ENCODE results near the gene CD19.
A peak's percentile ranks its signal among the peaks of the same experiment; 100 is the strongest.
"Not testable (repeated sequence)": the region's sequence is repeated elsewhere in the genome, so short reads cannot be mapped to it uniquely, and the experiment has no call there.

The CD19 gene

GRCh38 chr16:28910086-28911031, 21.4 kb upstream of the CD19 start:
- DNase-seq, result no peak

GRCh38 chr16:28912558-28912957, 19.2 kb upstream of the CD19 start:
- DNase-seq, result no peak

- DNase-seq, result no peak
Observed at GRCh38 chr16:28913946-28914724, 17.6 kb upstream of the CD19 start.

- no peak for DNase-seq
Observed at GRCh38 chr16:28915181-28915580, 16.6 kb upstream of the CD19 start.

GRCh38 chr16:28917095-28917494, 14.7 kb upstream of the CD19 start:
- DNase-seq, result no peak

- no peak for DNase-seq
Observed at GRCh38 chr16:28918698-28919097, 13.1 kb upstream of the CD19 start.

- DNase-seq, result no peak
Observed at GRCh38 chr16:28923231-28923587, 8.6 kb upstream of the CD19 start.

GRCh38 chr16:28923652-28924398, 7.9 kb upstream of the CD19 start:
- DNase-seq, result no peak

GRCh38 chr16:28924399-28924761, 7.4 kb upstream of the CD19 start:
- DNase-seq, result no peak

GRCh38 chr16:28924762-28925385, 6.9 kb upstream of the CD19 start, which contains the start of gene RABEP2:
Gene RABEP2 (minus strand): TSS chr16:28925238. CDS start chr16:28925163, 75 bp downstream.
- DNase-seq, result peak; percentile 98

- DNase-seq, result no peak
Observed at GRCh38 chr16:28925386-28926228, 6.2 kb upstream of the CD19 start.

- DNase-seq, result not testable (repeated sequence)
Observed at GRCh38 chr16:28926284-28926683, 5.5 kb upstream of the CD19 start.

GRCh38 chr16:28927815-28928214, 4.0 kb upstream of the CD19 start:
- no peak for DNase-seq

- DNase-seq, result no peak
Observed at GRCh38 chr16:28930203-28930602, 1.6 kb upstream of the CD19 start.

- no peak for DNase-seq
Observed at GRCh38 chr16:28930652-28931051, 1.1 kb upstream of the CD19 start.

GRCh38 chr16:28932339-28933141, 769 bp downstream of the CD19 start:
- DNase-seq, result no peak

GRCh38 chr16:28933171-28933570, 1.4 kb downstream of the CD19 start:
- no peak for DNase-seq

GRCh38 chr16:28935346-28935745, 3.6 kb downstream of the CD19 start:
- DNase-seq, result no peak

GRCh38 chr16:28935924-28936783, 4.4 kb downstream of the CD19 start:
- peak; percentile 89 for DNase-seq

GRCh38 chr16:28936784-28937155, 5.0 kb downstream of the CD19 start:
- no peak for DNase-seq

Measured in activated T-cell treated with anti-CD3 and anti-CD28 coated beads, Interleukin-2, amount 50 U/mL, for 1 hour (primary cell).